PC-3 (cell line): Measurements from ENCODE around the gene TENM4. TPM values are rescaled to one million over a fixed set of nuclear protein-coding genes. Genes with fewer than 3 reads are reported as not detected.
A peak's percentile ranks its signal among the peaks of the same experiment; 100 is the strongest.

ENCODE experiments used
- ATAC-seq: fragments of 200-7000 bp; cut with Tn5 transposase; 2 replicates; pipeline ENCODE4 v1.9.1; 2020; ENCODE audit warnings: mild to moderate bottlenecking, moderate library complexity
- BruUV-seq: library from RNA; stranded (reverse); fragments of 400-500 nt; replicated peaks from 2 replicates; lab custom pipeline; 2021; lab: Mats Ljungman, UMichigan
- CTCF ChIA-PET: fragments of 300-600 bp; sonication (Branson Sonifier 250); formaldehyde crosslinking; loops from one replicate; lab custom pipeline; 2022; ENCODE audit warnings: antibody characterized with exemption; lab: Charles Lee
- POLR2A ChIA-PET: fragments of 300-600 bp; sonication (Branson Sonifier 250); formaldehyde crosslinking; loops from one replicate; lab custom pipeline; 2022; ENCODE audit warnings: antibody characterized with exemption; ENCODE audit not compliant: unreplicated experiment; lab: Charles Lee
- DNase-seq: peaks from one replicate; pipeline ENCODE4 v3.0.0-alpha.2; 2015
- H2AFZ ChIP-seq: fragments of 300-600 bp; sonication (generic); 2 replicates; pipeline ENCODE4 v1.6.0; 2016; ENCODE audit warnings: antibody characterized with exemption, low read length
- H3F3A ChIP-seq: fragments of 300-600 bp; sonication (generic); one replicate; pipeline ENCODE4 v1.6.0; 2017; ENCODE audit warnings: antibody characterized with exemption, low read length, control low read depth, mild to moderate bottlenecking; ENCODE audit not compliant: unreplicated experiment
- H3K27ac ChIP-seq: fragments of 300-600 bp; sonication (generic); 2 replicates; pipeline ENCODE4 v1.5.1; 2016; ENCODE audit warnings: mild to moderate bottlenecking, low read length
- H3K27me3 ChIP-seq: fragments of 300-600 bp; sonication (generic); 2 replicates; pipeline ENCODE4 v1.6.1; 2016; ENCODE audit warnings: low read length, mixed read lengths
- H3K36me3 ChIP-seq: fragments of 300-600 bp; sonication (generic); 2 replicates; pipeline ENCODE4 v1.6.1; 2016; ENCODE audit warnings: low read depth, mixed run types, low read length, mixed read lengths
- H3K4me1 ChIP-seq: fragments of 300-600 bp; sonication (generic); 2 replicates; pipeline ENCODE4 v1.5.1; 2016; ENCODE audit warnings: low read length; ENCODE audit not compliant: insufficient read depth
- H3K4me2 ChIP-seq: fragments of 300-600 bp; sonication (generic); 2 replicates; pipeline ENCODE4 v1.6.0; 2016; ENCODE audit warnings: low read length
- H3K4me3 ChIP-seq: fragments of 300-600 bp; sonication (generic); 2 replicates; pipeline ENCODE4 v1.5.1; 2016; ENCODE audit warnings: mild to moderate bottlenecking, low read length, mixed read lengths
- H3K79me2 ChIP-seq: fragments of 300-600 bp; sonication (generic); 2 replicates; pipeline ENCODE4 v1.6.1; 2017; ENCODE audit warnings: low read length, mixed read lengths
- H3K9ac ChIP-seq: fragments of 300-600 bp; sonication (generic); 2 replicates; pipeline ENCODE4 v1.6.0; 2016; ENCODE audit warnings: mild to moderate bottlenecking, low read length
- H3K9me2 ChIP-seq: fragments of 300-600 bp; sonication (generic); replicated peaks from 2 replicates; pipeline ENCODE4 v1.6.1; 2016; ENCODE audit warnings: mixed run types, low read length, mixed read lengths
- H3K9me3 ChIP-seq: fragments of 300-600 bp; sonication (generic); 2 replicates; pipeline ENCODE4 v1.6.1; 2016; ENCODE audit warnings: low read length, mixed read lengths
- H4K20me1 ChIP-seq: fragments of 300-600 bp; sonication (generic); 2 replicates; pipeline ENCODE4 v1.6.1; 2016; ENCODE audit warnings: low read length, mixed read lengths
- CTCF ChIP-seq: fragments of 300-600 bp; sonication (generic); conservative IDR thresholded peaks from 2 replicates; pipeline ENCODE4 v1.5.1; 2017; ENCODE audit warnings: antibody characterized with exemption, low read depth, mild to moderate bottlenecking, low read length
- EZH2 ChIP-seq: fragments of 300-600 bp; sonication (generic); IDR thresholded peaks from one replicate; pipeline ENCODE4 v1.6.1; 2017; ENCODE audit warnings: antibody characterized with exemption, mild to moderate bottlenecking, low read length; ENCODE audit not compliant: unreplicated experiment
- EZH2phosphoT487 ChIP-seq: fragments of 300-600 bp; sonication (generic); IDR thresholded peaks from 2 replicates; pipeline ENCODE4 v1.6.1; 2018; ENCODE audit warnings: mild to moderate bottlenecking, antibody characterized with exemption, low read length, borderline replicate concordance
- intact Hi-C: fragments of 100-400 bp; cut with micrococcal nuclease; formaldehyde crosslinking; loops from 2 replicates; pipeline ENCODE4 v1.9.0; 2023
- total RNA-seq: library from RNA; depleted of rRNA; stranded (reverse); fragments of >200 nt; gene quantifications from 2 replicates; pipeline ENCODE4 v1.2.3, GENCODE V29; 2014

TENM4 gene
- total RNA-seq, 1 experiment from 2014 or later: 19.7 TPM

GRCh38 chr11:78795621-78796261 lies 645.1 kb downstream of the TENM4 start:
- ATAC-seq: no peak
- no peaks in the 10 kb centered on the region for H3K9me3 ChIP-seq

GRCh38 chr11:78791964-78792363 lies 648.9 kb downstream of the TENM4 start:
- intact Hi-C loops: loop anchor here (10.0 kb wide), 1 partner anchor 363 kb away; no protein-coding TSS in a partner anchor
- Histone ChIP-seq H3K9ac (no peak overlapping the region), H3K79me2 (no peaks in the 10 kb centered on the region), H3K9me2 (no peaks in the 10 kb centered on the region), H3K9me3 (no peaks in the 10 kb centered on the region), H3K4me1 (peaks cover 46% of the 10 kb centered on the region), H3K36me3 (no peaks in the 10 kb centered on the region), H3K27me3 (no peaks in the 10 kb centered on the region), H3F3A (peaks cover 9% of the 10 kb centered on the region), H3K27ac (no peak overlapping the region), H3K4me2 (no peak overlapping the region), H4K20me1 (no peaks in the 10 kb centered on the region), H3K4me3 (no peak overlapping the region), H2AFZ (no peak overlapping the region)
- POLR2A ChIA-PET: no interaction called here
- peak; percentile 18; the same call in 1 of the 2 replicates for ATAC-seq
- TF ChIP-seq CTCF: no peak
- TF ChIP-seq EZH2phosphoT487: no peak
- TF ChIP-seq EZH2: no peak
- BruUV-seq: no TSS peak
- no peak for DNase-seq
- CTCF ChIA-PET: no interaction called here

More at GRCh38 chr11:78795621-78796261, 645.1 kb downstream of the TENM4 start:
- Histone ChIP-seq H3K4me2 (peak overlapping the region; percentile 45), H3K9me2 (no peaks in the 10 kb centered on the region), H3K27me3 (no peaks in the 10 kb centered on the region), H3K36me3 (no peaks in the 10 kb centered on the region), H3K79me2 (no peaks in the 10 kb centered on the region), H2AFZ (no peak overlapping the region), H3K27ac (peak overlapping the region; percentile 96), H3F3A (peaks cover 39% of the 10 kb centered on the region), H3K9ac (peak overlapping the region; percentile 88), H3K4me3 (no peak overlapping the region), H4K20me1 (no peaks in the 10 kb centered on the region), H3K4me1 (peaks cover 65% of the 10 kb centered on the region)
- DNase-seq: peak; percentile 80
- BruUV-seq: no TSS peak
- intact Hi-C loops: loop anchor here (1.0 to 10.0 kb wide), 2 partner anchors 80 to 359 kb away; no protein-coding TSS in a partner anchor
- ChIA-PET CTCF (no interaction called here), POLR2A (interaction anchor here (0.7 kb wide), 1 partner anchor 11 kb away, joined by 5 read pairs; no protein-coding TSS in a partner anchor)
- no peak for TF ChIP-seq EZH2phosphoT487
- TF ChIP-seq EZH2: no peak
- no peak for TF ChIP-seq CTCF

GRCh38 chr11:78791254-78791653 lies 649.6 kb downstream of the TENM4 start:
- Histone ChIP-seq H3K4me1 (peaks cover 40% of the 10 kb centered on the region), H3K9me3 (no peaks in the 10 kb centered on the region), H3K79me2 (no peaks in the 10 kb centered on the region), H3K27me3 (no peaks in the 10 kb centered on the region), H3K4me3 (no peak overlapping the region), H3K36me3 (no peaks in the 10 kb centered on the region), H4K20me1 (no peaks in the 10 kb centered on the region), H2AFZ (no peak overlapping the region), H3K27ac (no peak overlapping the region), H3K4me2 (no peak overlapping the region), H3K9ac (no peak overlapping the region), H3F3A (peaks cover 4% of the 10 kb centered on the region), H3K9me2 (no peaks in the 10 kb centered on the region)
- TF ChIP-seq CTCF: no peak
- TF ChIP-seq EZH2phosphoT487: no peak
- no peak for TF ChIP-seq EZH2
- no peak for ATAC-seq
- no TSS peak for BruUV-seq
- ChIA-PET CTCF (no interaction called here), POLR2A (no interaction called here)
- DNase-seq: no peak
- intact Hi-C loops: loop anchor here (10.0 kb wide), 1 partner anchor 364 kb away; no protein-coding TSS in a partner anchor
